OCI-LY1 (cell line): Measurements from ENCODE around the gene G6PD.

Experiments used
- H2AFZ ChIP-seq: fragments of 200-600 bp; sonication (generic), shearing (Covaris generic); 2 replicates; pipeline ENCODE4 v1.6.0; 2014; ENCODE audit warnings: antibody characterized with exemption, mild to moderate bottlenecking, low read length
- H3F3A ChIP-seq: fragments of 200-600 bp; sonication (generic), shearing (Covaris generic); 2 replicates; pipeline ENCODE4 v1.6.0; 2014; ENCODE audit warnings: mild to moderate bottlenecking, antibody characterized with exemption, low read length, moderate library complexity; ENCODE audit not compliant: insufficient read depth
- H3K27ac ChIP-seq: fragments of 200-600 bp; sonication (generic); 2 replicates; pipeline ENCODE4 v1.5.1; 2014; ENCODE audit warnings: low read length, mixed run types, mild to moderate bottlenecking, low read depth; ENCODE audit not compliant: poor library complexity, severe bottlenecking
- H3K27me3 ChIP-seq: fragments of 200-600 bp; sonication (generic); 2 replicates; pipeline ENCODE4 v1.6.0; 2014; ENCODE audit warnings: antibody characterized with exemption, mild to moderate bottlenecking, low read length, moderate library complexity; ENCODE audit not compliant: insufficient read depth
- H3K36me3 ChIP-seq: fragments of 200-600 bp; sonication (generic); 2 replicates; pipeline ENCODE4 v1.6.1; 2014; ENCODE audit warnings: mild to moderate bottlenecking, antibody characterized with exemption, low read length, moderate library complexity, mixed read lengths; ENCODE audit not compliant: insufficient read depth
- H3K4me1 ChIP-seq: fragments of 200-600 bp; sonication (generic); 2 replicates; pipeline ENCODE4 v1.5.1; 2014; ENCODE audit warnings: mild to moderate bottlenecking, low read length, moderate library complexity; ENCODE audit not compliant: insufficient read depth, severe bottlenecking
- H3K4me2 ChIP-seq: fragments of 200-600 bp; sonication (generic), shearing (Covaris generic); 2 replicates; pipeline ENCODE4 v1.6.1; 2014; ENCODE audit warnings: low read length
- H3K4me3 ChIP-seq: fragments of 200-600 bp; sonication (generic); 2 replicates; pipeline ENCODE4 v1.5.1; 2014; ENCODE audit warnings: low read length, low read depth, mild to moderate bottlenecking, mixed read lengths; ENCODE audit not compliant: poor library complexity, severe bottlenecking
- H3K79me2 ChIP-seq: fragments of 200-600 bp; shearing (Covaris generic); 2 replicates; pipeline ENCODE4 v1.6.1; 2016; ENCODE audit warnings: mixed run types, low read length, mixed read lengths; ENCODE audit not compliant: insufficient read depth
- H3K9ac ChIP-seq: fragments of 200-600 bp; sonication (generic), shearing (Covaris generic); 2 replicates; pipeline ENCODE4 v1.6.1; 2014; ENCODE audit warnings: mild to moderate bottlenecking, low read length, mixed read lengths
- H3K9me2 ChIP-seq: fragments of 200-600 bp; sonication (generic), shearing (Covaris generic); 2 replicates; pipeline ENCODE4 v1.6.1; 2014; ENCODE audit warnings: low read depth, mild to moderate bottlenecking, low read length, mixed read lengths
- H3K9me3 ChIP-seq: fragments of 200-600 bp; shearing (Covaris generic); 2 replicates; pipeline ENCODE4 v1.6.1; 2014; ENCODE audit warnings: low read length, mixed read lengths
- H4K20me1 ChIP-seq: fragments of 200-600 bp; sonication (generic), shearing (Covaris generic); 2 replicates; pipeline ENCODE4 v1.6.0; 2016; ENCODE audit warnings: mild to moderate bottlenecking, low read length; ENCODE audit not compliant: insufficient read depth
- EZH2 ChIP-seq: fragments of 200-600 bp; sonication (generic), shearing (Covaris generic); IDR thresholded peaks from 2 replicates; pipeline ENCODE4 v1.8.0; 2017; ENCODE audit warnings: borderline replicate concordance, mixed run types, mild to moderate bottlenecking, antibody characterized with exemption, low read length, moderate library complexity, mixed read lengths
- TF ChIP-seq, protein P1 (sequence below): fragments of 200-600 bp; sonication (generic), shearing (Covaris generic); IDR thresholded peaks from 2 replicates; pipeline ENCODE4 v1.5.1; 2017; ENCODE audit warnings: mild to moderate bottlenecking, antibody characterized with exemption, low read length, moderate library complexity, mixed read lengths

Gene G6PD

GRCh38 chrX:154482786-154483185 lies 63.9 kb downstream of the G6PD start:
- no peaks in the 10 kb centered on the region for H3F3A ChIP-seq
- no peak overlapping the region; the same call in 1 of the 2 replicates for H3K9ac ChIP-seq
- peaks cover 23% of the 10 kb centered on the region for H3K36me3 ChIP-seq
- H3K9me2 ChIP-seq = no peaks in the 10 kb centered on the region
- H3K27ac ChIP-seq = no peak overlapping the region
- no peaks in the 10 kb centered on the region for H3K9me3 ChIP-seq
- no peaks in the 10 kb centered on the region for H3K79me2 ChIP-seq
- no peak overlapping the region for H3K4me2 ChIP-seq
- H3K4me1 ChIP-seq = peaks cover 61% of the 10 kb centered on the region
- no peak overlapping the region for H3K4me3 ChIP-seq
- H4K20me1 ChIP-seq = no peaks in the 10 kb centered on the region
- H2AFZ ChIP-seq = no peak overlapping the region
- TF ChIP-seq, protein P1, sequence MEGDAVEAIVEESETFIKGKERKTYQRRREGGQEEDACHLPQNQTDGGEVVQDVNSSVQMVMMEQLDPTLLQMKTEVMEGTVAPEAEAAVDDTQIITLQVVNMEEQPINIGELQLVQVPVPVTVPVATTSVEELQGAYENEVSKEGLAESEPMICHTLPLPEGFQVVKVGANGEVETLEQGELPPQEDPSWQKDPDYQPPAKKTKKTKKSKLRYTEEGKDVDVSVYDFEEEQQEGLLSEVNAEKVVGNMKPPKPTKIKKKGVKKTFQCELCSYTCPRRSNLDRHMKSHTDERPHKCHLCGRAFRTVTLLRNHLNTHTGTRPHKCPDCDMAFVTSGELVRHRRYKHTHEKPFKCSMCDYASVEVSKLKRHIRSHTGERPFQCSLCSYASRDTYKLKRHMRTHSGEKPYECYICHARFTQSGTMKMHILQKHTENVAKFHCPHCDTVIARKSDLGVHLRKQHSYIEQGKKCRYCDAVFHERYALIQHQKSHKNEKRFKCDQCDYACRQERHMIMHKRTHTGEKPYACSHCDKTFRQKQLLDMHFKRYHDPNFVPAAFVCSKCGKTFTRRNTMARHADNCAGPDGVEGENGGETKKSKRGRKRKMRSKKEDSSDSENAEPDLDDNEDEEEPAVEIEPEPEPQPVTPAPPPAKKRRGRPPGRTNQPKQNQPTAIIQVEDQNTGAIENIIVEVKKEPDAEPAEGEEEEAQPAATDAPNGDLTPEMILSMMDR = no peak
- TF ChIP-seq EZH2 = no peak
- H3K27me3 ChIP-seq = no peaks in the 10 kb centered on the region

- no peaks in the 10 kb centered on the region for H3K27me3 ChIP-seq
- no peaks in the 10 kb centered on the region for H3K9me2 ChIP-seq
- peaks cover 62% of the 10 kb centered on the region for H3K4me1 ChIP-seq
- no peaks in the 10 kb centered on the region for H3K79me2 ChIP-seq
- peak overlapping the region; percentile 65 for H3K27ac ChIP-seq
- peak overlapping the region; percentile 91; the same call in 1 of the 2 replicates for H2AFZ ChIP-seq
- no peak for TF ChIP-seq EZH2
- TF ChIP-seq, protein P1 = no peak
- peaks cover 23% of the 10 kb centered on the region for H3K36me3 ChIP-seq
- H3K9ac ChIP-seq = peak overlapping the region; percentile 46
- no peaks in the 10 kb centered on the region for H3K9me3 ChIP-seq
- no peaks in the 10 kb centered on the region for H3F3A ChIP-seq
- peak overlapping the region; percentile 13 for H3K4me3 ChIP-seq
- peak overlapping the region; percentile 61 for H3K4me2 ChIP-seq
- no peaks in the 10 kb centered on the region for H4K20me1 ChIP-seq
These were observed 64.6 kb downstream of the G6PD start for GRCh38 chrX:154481911-154482601.
